HepG2 (cell line): ENCODE results near the gene AARSD1.

Experiments
- CEBPG ChIP-seq: IDR thresholded peaks from 2 replicates; pipeline ENCODE4 v1.6.1; 2016
- EHMT2 ChIP-seq: fragments of 200-600 bp; sonication (generic); IDR thresholded peaks from 2 replicates; pipeline ENCODE4 v1.7.0; 2017; ENCODE audit warnings: antibody characterized with exemption, low read depth, low read length, borderline replicate concordance
- HHEX ChIP-seq: IDR thresholded peaks from 2 replicates; pipeline ENCODE4 v1.6.1; 2016; ENCODE audit warnings: control low read depth
- KIAA2018 ChIP-seq: sonication (generic); formaldehyde crosslinking; IDR thresholded peaks from 2 replicates; pipeline ENCODE4 v1.5.0; 2020; ENCODE audit warnings: mild to moderate bottlenecking, missing genetic modification reagents, borderline replicate concordance
- LRRFIP1 ChIP-seq: sonication (generic); formaldehyde crosslinking; conservative IDR thresholded peaks from 2 replicates; pipeline ENCODE4 v1.4.0; 2020; ENCODE audit warnings: missing genetic modification reagents
- MAX ChIP-seq: IDR thresholded peaks from 2 replicates; pipeline ENCODE4 v1.6.1; 2012; ENCODE audit warnings: inconsistent platforms
- ZBTB33 ChIP-seq: sonication (generic); formaldehyde crosslinking; IDR thresholded peaks from 2 replicates; pipeline ENCODE4 v1.4.0; 2020; ENCODE audit warnings: missing genetic modification reagents
- ZNF230 ChIP-seq: sonication (generic); formaldehyde crosslinking; IDR thresholded peaks from 2 replicates; pipeline ENCODE4 v1.4.0; 2020; ENCODE audit warnings: mild to moderate bottlenecking, missing genetic modification reagents
- ZNF234 ChIP-seq: sonication (generic); formaldehyde crosslinking; conservative IDR thresholded peaks from 2 replicates; pipeline ENCODE4 v1.5.1; 2020; ENCODE audit warnings: mild to moderate bottlenecking, missing genetic modification reagents
- ZNF33A ChIP-seq: sonication (generic); formaldehyde crosslinking; IDR thresholded peaks from 2 replicates; pipeline ENCODE4 v1.5.1; 2020; ENCODE audit warnings: missing genetic modification reagents, mild to moderate bottlenecking, moderate library complexity, borderline replicate concordance

- TF ChIP-seq ZNF33A (CRISPR knock-in tag) (peak; percentile 91; the same call in 1 of the 2 replicates), ZNF234 (no peak), ZBTB33 (CRISPR knock-in tag) (peak; percentile 91), HHEX (peak; percentile 92), MAX (peak; percentile 96), KIAA2018 (CRISPR knock-in tag) (no peak), EHMT2 (no peak), LRRFIP1 (CRISPR knock-in tag) (peak; percentile 63; the same call in 1 of the 2 replicates), ZNF230 (CRISPR knock-in tag) (peak; percentile 93), CEBPG (CRISPR knock-in tag) (peak; percentile 69)
These were observed 34.0 kb upstream of the AARSD1 start, which contains the start of gene RPL27 for GRCh38 chr17:42997984-42998938.
